IPS-18a (cell line): ENCODE data around the gene FBXL12.
A peak's percentile ranks its signal among the peaks of the same experiment; 100 is the strongest.
"Not testable (repeated sequence)": the region's sequence is repeated elsewhere in the genome, so short reads cannot be mapped to it uniquely, and the experiment has no call there.

Experiments used
- H3K27ac ChIP-seq: one replicate; pipeline ENCODE4 v1.5.1; 2013; ENCODE audit warnings: low read length
- H3K27me3 ChIP-seq: one replicate; pipeline ENCODE4 v1.6.1; 2013; ENCODE audit warnings: mild to moderate bottlenecking, low read length; ENCODE audit not compliant: control insufficient read depth, insufficient read depth
- H3K36me3 ChIP-seq: one replicate; pipeline ENCODE4 v1.6.1; 2013; ENCODE audit warnings: low read depth, low read length; ENCODE audit not compliant: control insufficient read depth
- H3K4me1 ChIP-seq: one replicate; pipeline ENCODE4 v1.6.1; 2013; ENCODE audit warnings: low read depth, low read length; ENCODE audit not compliant: control insufficient read depth
- H3K4me3 ChIP-seq: one replicate; pipeline ENCODE4 v1.5.1; 2013; ENCODE audit warnings: low read length
- H3K9ac ChIP-seq: one replicate; pipeline ENCODE4 v1.6.1; 2013; ENCODE audit warnings: mild to moderate bottlenecking, low read length, moderate library complexity
- H3K9me3 ChIP-seq: one replicate; pipeline ENCODE4 v1.6.1; 2013; ENCODE audit warnings: low read depth, low read length; ENCODE audit not compliant: control insufficient read depth

The FBXL12 gene

GRCh38 chr19:9789066-9789465, 29.8 kb downstream of the FBXL12 start:
- Histone ChIP-seq H3K9ac (no peak overlapping the region), H3K4me3 (no peak overlapping the region), H3K27me3 (no peaks in the 10 kb centered on the region), H3K4me1 (peaks cover 12% of the 10 kb centered on the region), H3K36me3 (no peaks in the 10 kb centered on the region), H3K9me3 (no peaks in the 10 kb centered on the region), H3K27ac (no peak overlapping the region)

- H3K27me3 ChIP-seq, H3K4me3 ChIP-seq, H3K9me3 ChIP-seq, H3K9ac ChIP-seq, H3K36me3 ChIP-seq, H3K27ac ChIP-seq: not testable (repeated sequence)
- peaks cover 10% of the 10 kb centered on the region for H3K4me1 ChIP-seq
These were observed 30.3 kb downstream of the FBXL12 start for GRCh38 chr19:9788604-9789003.

GRCh38 chr19:9786819-9787218, 32.1 kb downstream of the FBXL12 start:
- H3K36me3 ChIP-seq: no peaks in the 10 kb centered on the region
- peak overlapping the region; percentile 66 for H3K4me3 ChIP-seq
- no peak overlapping the region for H3K27ac ChIP-seq
- no peak overlapping the region for H3K9ac ChIP-seq
- peaks cover 8% of the 10 kb centered on the region for H3K4me1 ChIP-seq
- no peaks in the 10 kb centered on the region for H3K9me3 ChIP-seq
- no peaks in the 10 kb centered on the region for H3K27me3 ChIP-seq

- Histone ChIP-seq H3K9me3 (no peaks in the 10 kb centered on the region), H3K4me3 (peak overlapping the region; percentile 66), H3K4me1 (peaks cover 8% of the 10 kb centered on the region), H3K9ac (peak overlapping the region; percentile 17), H3K27ac (no peak overlapping the region), H3K36me3 (no peaks in the 10 kb centered on the region), H3K27me3 (no peaks in the 10 kb centered on the region)
These were observed 32.5 kb downstream of the FBXL12 start for GRCh38 chr19:9786342-9786741.

- Histone ChIP-seq H3K27ac (peak overlapping the region; percentile 77), H3K27me3 (no peaks in the 10 kb centered on the region), H3K9ac (peak overlapping the region; percentile 86), H3K36me3 (no peaks in the 10 kb centered on the region), H3K4me1 (peaks cover 8% of the 10 kb centered on the region), H3K9me3 (no peaks in the 10 kb centered on the region), H3K4me3 (peak overlapping the region; percentile 66)
These were observed 33.2 kb downstream of the FBXL12 start for GRCh38 chr19:9785367-9786331.

- H3K4me3 ChIP-seq, H3K27ac ChIP-seq, H3K4me1 ChIP-seq, H3K36me3 ChIP-seq, H3K9me3 ChIP-seq, H3K27me3 ChIP-seq: not testable (repeated sequence)
- H3K9ac ChIP-seq: peak overlapping the region; percentile 86
These were observed 34.7 kb downstream of the FBXL12 start for GRCh38 chr19:9784163-9784496.

- no peaks in the 10 kb centered on the region for H3K27me3 ChIP-seq
- no peak overlapping the region for H3K27ac ChIP-seq
- H3K4me1 ChIP-seq: peaks cover 8% of the 10 kb centered on the region
- no peaks in the 10 kb centered on the region for H3K36me3 ChIP-seq
- no peak overlapping the region for H3K4me3 ChIP-seq
- no peaks in the 10 kb centered on the region for H3K9me3 ChIP-seq
- no peak overlapping the region for H3K9ac ChIP-seq
These were observed 36.5 kb downstream of the FBXL12 start for GRCh38 chr19:9782338-9782737.

- no peaks in the 10 kb centered on the region for H3K9me3 ChIP-seq
- H3K4me1 ChIP-seq: no peaks in the 10 kb centered on the region
- peak within 1 kb of the TSS; percentile 95 for H3K4me3 ChIP-seq
- H3K27ac ChIP-seq: peak within 1 kb of the TSS; percentile 90
- H3K36me3 ChIP-seq: no peaks in the 10 kb centered on the region
- no peaks in the 10 kb centered on the region for H3K27me3 ChIP-seq
- peak within 1 kb of the TSS; percentile 85 for H3K9ac ChIP-seq
These were observed 50.4 kb downstream of the FBXL12 start, which contains the start of gene ZNF846 for GRCh38 chr19:9768175-9769112. Gene ZNF846, minus strand, starts transcription at chr19:9768738. Its CDS starts 3,788 bp downstream, at chr19:9764950.
